Neural crest cell (in vitro differentiated cells): ENCODE measurements around the gene PRR5. TPM values are rescaled to one million over a fixed set of nuclear protein-coding genes. Genes with fewer than 3 reads are reported as not detected.

Experiments used
- DNase-seq: peaks from one replicate; pipeline ENCODE4 v3.0.0; 2021; ENCODE audit warnings: low read depth, mixed read lengths, low spot score
- H3K27ac Mint-ChIP-seq: one replicate; pipeline ENCODE4 v1.8.0; 2021; ENCODE audit warnings: mild to moderate bottlenecking, mixed read lengths; ENCODE audit not compliant: unreplicated experiment
- H3K27me3 Mint-ChIP-seq: 2 replicates; pipeline ENCODE4 v1.8.0; 2021; ENCODE audit warnings: low read depth, mild to moderate bottlenecking, mixed read lengths
- H3K36me3 Mint-ChIP-seq: 2 replicates; pipeline ENCODE4 v1.8.0; 2021; ENCODE audit warnings: low read depth, mild to moderate bottlenecking, mixed read lengths
- H3K4me1 Mint-ChIP-seq: 2 replicates; pipeline ENCODE4 v1.8.0; 2021; ENCODE audit warnings: mixed read lengths
- H3K4me3 Mint-ChIP-seq: one replicate; pipeline ENCODE4 v1.8.0; 2021; ENCODE audit warnings: mild to moderate bottlenecking, mixed read lengths
- H3K9me3 Mint-ChIP-seq: 2 replicates; pipeline ENCODE4 v1.8.0; 2021; ENCODE audit warnings: mixed read lengths
- CTCF ChIP-seq: fragments of 200-600 bp; sonication (generic); conservative IDR thresholded peaks from 2 replicates; pipeline ENCODE4 v1.5.0; 2021; ENCODE audit warnings: antibody characterized with exemption, mild to moderate bottlenecking
- total RNA-seq: library from RNA; stranded (reverse); gene quantifications from 2 replicates; pipeline ENCODE4 v1.2.1, GENCODE V29; 2021

PRR5 gene
- total RNA-seq, 1 donor from 2014 or later = 11.9 TPM

- no peak for TF ChIP-seq CTCF
- Mint-ChIP-seq H3K4me1 (peaks cover under 1% of the 10 kb centered on the region), H3K36me3 (no peaks in the 10 kb centered on the region), H3K9me3 (no peaks in the 10 kb centered on the region), H3K4me3 (no peak overlapping the region), H3K27ac (no peak overlapping the region), H3K27me3 (no peaks in the 10 kb centered on the region)
- no peak for DNase-seq
Observed at GRCh38 chr22:44691796-44692661, 10.0 kb upstream of the PRR5 start.

- DNase-seq = no peak
- Mint-ChIP-seq H3K36me3 (no peaks in the 10 kb centered on the region), H3K4me1 (no peaks in the 10 kb centered on the region), H3K27me3 (no peaks in the 10 kb centered on the region), H3K4me3 (no peak overlapping the region), H3K27ac (no peak overlapping the region), H3K9me3 (no peaks in the 10 kb centered on the region)
- TF ChIP-seq CTCF = no peak
Observed at GRCh38 chr22:44692662-44693007, 9.4 kb upstream of the PRR5 start.

- no peak for TF ChIP-seq CTCF
- no peaks in the 10 kb centered on the region for H3K36me3 Mint-ChIP-seq
- peaks cover 2% of the 10 kb centered on the region for H3K4me1 Mint-ChIP-seq
- DNase-seq = no peak
- H3K9me3 Mint-ChIP-seq = no peaks in the 10 kb centered on the region
- no peak overlapping the region for H3K4me3 Mint-ChIP-seq
- no peaks in the 10 kb centered on the region for H3K27me3 Mint-ChIP-seq
- H3K27ac Mint-ChIP-seq = no peak overlapping the region
Observed at GRCh38 chr22:44693145-44693544, 8.9 kb upstream of the PRR5 start.

- peaks cover 9% of the 10 kb centered on the region for H3K4me1 Mint-ChIP-seq
- no peak for DNase-seq
- no peak overlapping the region for H3K27ac Mint-ChIP-seq
- no peak for TF ChIP-seq CTCF
- no peak overlapping the region for H3K4me3 Mint-ChIP-seq
- H3K9me3 Mint-ChIP-seq = no peaks in the 10 kb centered on the region
- no peaks in the 10 kb centered on the region for H3K36me3 Mint-ChIP-seq
- no peaks in the 10 kb centered on the region for H3K27me3 Mint-ChIP-seq
Observed at GRCh38 chr22:44693756-44694155, 8.2 kb upstream of the PRR5 start.

- peaks cover 2% of the 10 kb centered on the region for H3K27me3 Mint-ChIP-seq
- peak; percentile 92 for DNase-seq
- H3K4me1 Mint-ChIP-seq = peaks cover 21% of the 10 kb centered on the region
- no peak overlapping the region for H3K4me3 Mint-ChIP-seq
- TF ChIP-seq CTCF = peak; percentile 92
- H3K36me3 Mint-ChIP-seq = no peaks in the 10 kb centered on the region
- no peak overlapping the region for H3K27ac Mint-ChIP-seq
- no peaks in the 10 kb centered on the region for H3K9me3 Mint-ChIP-seq
Observed at GRCh38 chr22:44697423-44698141, 4.4 kb upstream of the PRR5 start.
